HepG2 (cell line): ENCODE results near the gene ANKRD13D. TPM values are rescaled to one million over a fixed set of nuclear protein-coding genes. Genes with fewer than 3 reads are reported as not detected.

Experiments used
- BHLHE40 ChIP-seq: IDR thresholded peaks from 2 replicates; pipeline ENCODE4 v1.6.1; 2011; ENCODE audit warnings: low read length, improper control_type of control experiment
- CHCHD3 ChIP-seq: sonication (generic); formaldehyde crosslinking; IDR thresholded peaks from 2 replicates; pipeline ENCODE4 v1.8.0; 2022; ENCODE audit warnings: mild to moderate bottlenecking, missing genetic modification reagents, moderate library complexity
- GTF2F1 ChIP-seq: fragments of 150-350 bp; IDR thresholded peaks from 2 replicates; pipeline ENCODE4 v1.6.1; 2014; ENCODE audit warnings: low read length
- IRF2 ChIP-seq: IDR thresholded peaks from 2 replicates; pipeline ENCODE4 v1.6.1; 2018; ENCODE audit warnings: missing genetic modification reagents, missing compliant biosample characterization
- KDM5B ChIP-seq: sonication (generic); formaldehyde crosslinking; IDR thresholded peaks from 2 replicates; pipeline ENCODE4 v1.4.0; 2020; ENCODE audit warnings: missing genetic modification reagents, mild to moderate bottlenecking, borderline replicate concordance
- NR1H2 ChIP-seq: sonication (generic); formaldehyde crosslinking; IDR thresholded peaks from 2 replicates; pipeline ENCODE4 v1.8.1; 2022; ENCODE audit warnings: low read depth, missing genetic modification reagents, borderline replicate concordance
- PAXIP1 ChIP-seq: sonication (generic); formaldehyde crosslinking; conservative IDR thresholded peaks from 2 replicates; pipeline ENCODE4 v1.4.0; 2020; ENCODE audit warnings: mild to moderate bottlenecking, missing genetic modification reagents, moderate library complexity
- RFX1 ChIP-seq: fragments of 450-650 bp; IDR thresholded peaks from 2 replicates; pipeline ENCODE4 v1.6.1; 2017
- SIX1 ChIP-seq: sonication (generic); formaldehyde crosslinking; IDR thresholded peaks from 2 replicates; pipeline ENCODE4 v1.4.0; 2020; ENCODE audit warnings: missing genetic modification reagents, borderline replicate concordance
- SMYD3 ChIP-seq: sonication (generic); formaldehyde crosslinking; IDR thresholded peaks from 2 replicates; pipeline ENCODE4 v1.8.1; 2023; ENCODE audit warnings: mild to moderate bottlenecking, missing genetic modification reagents
- SRSF9 ChIP-seq: fragments of 200-400 bp; formaldehyde crosslinking; IDR thresholded peaks from 2 replicates; pipeline ENCODE4 v1.6.1; 2018; ENCODE audit warnings: borderline replicate concordance, mild to moderate bottlenecking, low read depth, low read length; ENCODE audit not compliant: insufficient read depth, poor library complexity, severe bottlenecking
- TEF ChIP-seq: sonication (generic); formaldehyde crosslinking; IDR thresholded peaks from 2 replicates; pipeline ENCODE4 v1.5.0; 2020; ENCODE audit warnings: missing genetic modification reagents
- WIZ ChIP-seq: sonication (generic); formaldehyde crosslinking; IDR thresholded peaks from 2 replicates; pipeline ENCODE4 v1.5.1; 2020; ENCODE audit warnings: mild to moderate bottlenecking, missing genetic modification reagents
- XBP1 ChIP-seq: sonication (generic); formaldehyde crosslinking; IDR thresholded peaks from 2 replicates; pipeline ENCODE4 v1.5.0; 2020; ENCODE audit warnings: missing genetic modification reagents
- ZBTB26 ChIP-seq: IDR thresholded peaks from 2 replicates; pipeline ENCODE4 v1.6.1; 2016; ENCODE audit warnings: missing compliant biosample characterization, missing genetic modification reagents, borderline replicate concordance
- ZNF17 ChIP-seq: sonication (generic); formaldehyde crosslinking; IDR thresholded peaks from 2 replicates; pipeline ENCODE4 v1.5.0; 2020; ENCODE audit warnings: mild to moderate bottlenecking, missing genetic modification reagents
- ZNF18 ChIP-seq: sonication (generic); formaldehyde crosslinking; IDR thresholded peaks from 2 replicates; pipeline ENCODE4 v1.8.0; 2022; ENCODE audit warnings: mild to moderate bottlenecking, missing genetic modification reagents; ENCODE audit not compliant: insufficient replicate concordance
- ZNF225 ChIP-seq: sonication (generic); formaldehyde crosslinking; IDR thresholded peaks from 2 replicates; pipeline ENCODE4 v1.4.0; 2020; ENCODE audit warnings: mild to moderate bottlenecking, missing genetic modification reagents
- ZNF605 ChIP-seq: sonication (generic); formaldehyde crosslinking; IDR thresholded peaks from 2 replicates; pipeline ENCODE4 v1.8.0; 2022; ENCODE audit warnings: mild to moderate bottlenecking, missing genetic modification reagents
- ZNF670 ChIP-seq: sonication (generic); formaldehyde crosslinking; IDR thresholded peaks from 2 replicates; pipeline ENCODE4 v1.8.0; 2022; ENCODE audit warnings: mild to moderate bottlenecking, missing genetic modification reagents, borderline replicate concordance
- polyA plus RNA-seq, 8 experiments: library from polyadenylated mRNA; depleted of rRNA in 3 of 8; stranded (reverse) in 7 of 8; unstranded in 1 of 8; fragments of >200 nt; fragmentation: Illumina TruSeq in 4 of 8; extraction: Trizol in 4 of 8; gene quantifications; 2 replicates each; pipeline versions ENCODE4 v1.2.1 to v1.2.3, GENCODE V29; 2011 to 2016; ENCODE audit warnings: low read depth in 4 of 8, missing spikeins in 1 of 8, mixed read lengths in 1 of 8; ENCODE audit not compliant: insufficient read depth in 1 of 8
- total RNA-seq, 5 experiments: library from RNA; depleted of rRNA; stranded (reverse); fragments of >200 nt; fragmentation: Illumina TruSeq; extraction: Trizol; gene quantifications; 2 replicates each; pipeline ENCODE4 v1.2.3, GENCODE V29; 2016; ENCODE audit warnings: low read depth in 1 of 5

The ANKRD13D gene
- total and polyA plus RNA-seq, 2 of the 13 experiments (the other 11 are each of a cell fraction or from before 2014, with no cell fraction given), result 18.6 to 27.3 TPM

GRCh38 chr11:67288452-67289225 is 464 bp upstream of the ANKRD13D start (continued):
- TF ChIP-seq TEF (CRISPR knock-in tag), result peak; percentile 78; the same call in 1 of the 2 replicates
- TF ChIP-seq CHCHD3 (CRISPR knock-in tag), result no peak
- peak; percentile 45 for TF ChIP-seq ZNF18 (CRISPR knock-in tag)
- TF ChIP-seq IRF2 (CRISPR knock-in tag), result peak; percentile 84; the same call in 1 of the 2 replicates
- no peak for TF ChIP-seq SIX1 (CRISPR knock-in tag)
- peak; percentile 96 for TF ChIP-seq ZNF670
- peak; percentile 69 for TF ChIP-seq RFX1
- TF ChIP-seq SRSF9, result no peak
- peak; percentile 57; the same call in 1 of the 2 replicates for TF ChIP-seq ZNF605
- TF ChIP-seq ZBTB26 (CRISPR knock-in tag), result 0 out of 2 replicates have a peak, but pooled peaks have one; percentile 42
- TF ChIP-seq NR1H2 (CRISPR knock-in tag), result no peak; the same call in 1 of the 2 replicates
- peak; percentile 87 for TF ChIP-seq KDM5B (CRISPR knock-in tag)
- TF ChIP-seq ZNF17 (CRISPR knock-in tag), result no peak
- TF ChIP-seq XBP1 (CRISPR knock-in tag), result no peak
- no peak for TF ChIP-seq SMYD3 (CRISPR knock-in tag)
- no peak for TF ChIP-seq WIZ
- TF ChIP-seq PAXIP1 (CRISPR knock-in tag), result peak; percentile 82
- TF ChIP-seq ZNF225 (CRISPR knock-in tag), result peak; percentile 78
- peak; percentile 34; the same call in 1 of the 2 replicates for TF ChIP-seq BHLHE40
- TF ChIP-seq GTF2F1, result no peak
